SK-N-SH treated with all-trans-retinoic acid at 6 μM for 48 hours (cell line): ENCODE data around the gene TRIM44.
A peak's percentile ranks its signal among the peaks of the same experiment; 100 is the strongest.

ENCODE experiments used
- ATAC-seq: fragments of 200-7000 bp; cut with Tn5 transposase; 3 replicates; pipeline ENCODE4 v1.9.1; 2020; ENCODE audit warnings: mild to moderate bottlenecking, moderate library complexity
- ARNTL ChIP-seq: fragments of 450-650 bp; formaldehyde crosslinking; IDR thresholded peaks from 2 replicates; pipeline ENCODE4 v1.5.0; 2020; ENCODE audit warnings: low read depth, mild to moderate bottlenecking, moderate library complexity, borderline replicate concordance
- BACH2 ChIP-seq: fragments of 250-450 bp; sonication (Bioruptor Pico); IDR thresholded peaks from 2 replicates; pipeline ENCODE4 v1.9.0; 2021; ENCODE audit warnings: mild to moderate bottlenecking, borderline replicate concordance
- CSDC2 ChIP-seq: fragments of 250-450 bp; sonication (Bioruptor Pico); IDR thresholded peaks from 2 replicates; pipeline ENCODE4 v1.5.0; 2020; ENCODE audit warnings: mild to moderate bottlenecking, moderate library complexity
- ESRRG ChIP-seq: fragments of 250-450 bp; sonication (Bioruptor Pico); IDR thresholded peaks from 2 replicates; pipeline ENCODE4 v1.6.1; 2021; ENCODE audit warnings: mild to moderate bottlenecking
- GLIS3 ChIP-seq: fragments of 250-450 bp; sonication (Bioruptor Pico); IDR thresholded peaks from 2 replicates; pipeline ENCODE4 v1.5.0; 2020; ENCODE audit warnings: mild to moderate bottlenecking, moderate library complexity
- ISL1 ChIP-seq: fragments of 250-450 bp; sonication (Bioruptor Pico); IDR thresholded peaks from 2 replicates; pipeline ENCODE4 v2.1.2; 2022; ENCODE audit warnings: mild to moderate bottlenecking, moderate library complexity
- OSR1 ChIP-seq: fragments of 250-450 bp; sonication (Bioruptor Pico); IDR thresholded peaks from 2 replicates; pipeline ENCODE4 v1.8.0; 2022; ENCODE audit warnings: moderate library complexity, mild to moderate bottlenecking, inconsistent platforms
- PPARA ChIP-seq: fragments of 250-450 bp; sonication (Bioruptor Pico); IDR thresholded peaks from 2 replicates; pipeline ENCODE4 v1.5.0; 2020; ENCODE audit warnings: mild to moderate bottlenecking, borderline replicate concordance
- RARB ChIP-seq: fragments of 250-450 bp; sonication (Bioruptor Pico); IDR thresholded peaks from 2 replicates; pipeline ENCODE4 v1.8.0; 2021; ENCODE audit warnings: mild to moderate bottlenecking, moderate library complexity
- SNAI2 ChIP-seq: fragments of 250-450 bp; sonication (Bioruptor Pico); IDR thresholded peaks from 2 replicates; pipeline ENCODE4 v1.5.0; 2020; ENCODE audit warnings: mild to moderate bottlenecking, moderate library complexity
- TCF4 ChIP-seq: fragments of 250-450 bp; sonication (Bioruptor Pico); IDR thresholded peaks from 2 replicates; pipeline ENCODE4 v1.8.0; 2021; ENCODE audit warnings: mild to moderate bottlenecking, moderate library complexity, borderline replicate concordance
- TOX ChIP-seq: fragments of 250-450 bp; sonication (Bioruptor Pico); IDR thresholded peaks from 2 replicates; pipeline ENCODE4 v1.8.0; 2021; ENCODE audit warnings: mild to moderate bottlenecking, moderate library complexity, borderline replicate concordance
- ZC3H10 ChIP-seq: fragments of 250-450 bp; sonication (Bioruptor Pico); IDR thresholded peaks from 2 replicates; pipeline ENCODE4 v1.5.1; 2021; ENCODE audit warnings: mild to moderate bottlenecking, moderate library complexity
- ZFP3 ChIP-seq: fragments of 250-450 bp; sonication (Bioruptor Pico); IDR thresholded peaks from 2 replicates; pipeline ENCODE4 v1.5.0; 2020; ENCODE audit warnings: mild to moderate bottlenecking, moderate library complexity
- ZFP30 ChIP-seq: fragments of 450-650 bp; formaldehyde crosslinking; IDR thresholded peaks from 2 replicates; pipeline ENCODE4 v1.5.0; 2022; ENCODE audit warnings: mild to moderate bottlenecking, moderate library complexity
- ZNF565 ChIP-seq: fragments of 450-650 bp; formaldehyde crosslinking; conservative IDR thresholded peaks from 2 replicates; pipeline ENCODE4 v1.5.0; 2020; ENCODE audit warnings: low read depth, mild to moderate bottlenecking, moderate library complexity
- ZNF70 ChIP-seq: fragments of 450-650 bp; formaldehyde crosslinking; IDR thresholded peaks from 2 replicates; pipeline ENCODE4 v1.5.0; 2020; ENCODE audit warnings: mild to moderate bottlenecking, moderate library complexity
- ZNF8 ChIP-seq: fragments of 450-650 bp; formaldehyde crosslinking; IDR thresholded peaks from 2 replicates; pipeline ENCODE4 v1.5.0; 2020; ENCODE audit warnings: mild to moderate bottlenecking, moderate library complexity
- TF ChIP-seq, protein P1 (sequence below): fragments of 250-450 bp; sonication (Bioruptor Pico); IDR thresholded peaks from 2 replicates; pipeline ENCODE4 v1.5.1; 2020; ENCODE audit warnings: low read depth, mild to moderate bottlenecking, moderate library complexity
- TF ChIP-seq, protein P2 (sequence below): fragments of 250-450 bp; sonication (Bioruptor Pico); IDR thresholded peaks from 2 replicates; pipeline ENCODE4 v1.8.0; 2021; ENCODE audit warnings: low read depth, mild to moderate bottlenecking, moderate library complexity, borderline replicate concordance
- TF ChIP-seq, protein P3 (sequence below): fragments of 250-450 bp; sonication (Bioruptor Pico); IDR thresholded peaks from 2 replicates; pipeline ENCODE4 v1.5.0; 2020; ENCODE audit warnings: mild to moderate bottlenecking, moderate library complexity
- TF ChIP-seq, protein P4 (sequence below): fragments of 250-450 bp; sonication (Bioruptor Pico); IDR thresholded peaks from 2 replicates; pipeline ENCODE4 v1.8.0; 2020; ENCODE audit warnings: mild to moderate bottlenecking, moderate library complexity, borderline replicate concordance
- TF ChIP-seq, protein P5 (sequence below): fragments of 250-450 bp; sonication (Bioruptor Pico); IDR thresholded peaks from 2 replicates; pipeline ENCODE4 v1.5.1; 2021; ENCODE audit warnings: mild to moderate bottlenecking, moderate library complexity

Gene TRIM44

DNA sequence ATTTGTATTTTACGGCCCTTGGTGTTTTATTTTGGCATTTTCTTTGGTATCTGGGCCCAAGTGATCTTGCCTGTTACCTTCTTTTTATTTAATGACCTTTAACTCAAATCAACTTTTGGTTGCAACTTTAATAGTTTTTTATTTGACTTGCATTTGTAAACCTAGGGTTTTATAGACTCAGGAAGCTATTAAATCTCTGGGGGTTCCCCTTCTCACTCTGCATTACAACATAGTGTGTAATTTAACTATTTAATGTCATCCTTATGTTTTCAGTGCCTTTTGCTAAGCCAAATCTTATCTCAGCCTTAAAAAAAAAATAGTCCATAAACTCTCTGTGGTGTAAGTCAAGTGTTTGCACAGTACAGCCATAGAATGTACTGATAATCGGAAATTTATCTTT, 41.0 kb upstream of the TRIM44 start:
- no peak for ATAC-seq

DNA sequence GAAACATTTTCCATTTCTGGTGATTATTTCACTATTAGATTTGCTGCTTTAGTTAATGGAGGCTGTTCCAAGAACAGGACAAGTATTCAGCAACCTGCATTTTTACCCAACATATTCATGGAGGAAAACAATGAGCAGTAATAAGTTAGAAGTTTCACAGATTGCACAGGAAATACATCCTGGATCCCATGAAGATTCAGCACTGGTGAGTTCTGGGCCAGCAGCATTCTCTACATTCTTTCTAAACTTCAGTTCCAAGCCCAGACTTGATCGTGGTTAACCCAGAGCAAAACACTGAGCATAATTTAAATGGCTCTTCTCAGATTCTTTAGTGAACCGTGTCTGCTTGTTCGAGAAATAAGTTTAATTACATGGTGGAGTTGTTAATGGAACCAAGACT, 40.5 kb upstream of the TRIM44 start:
- TF ChIP-seq, protein P1, sequence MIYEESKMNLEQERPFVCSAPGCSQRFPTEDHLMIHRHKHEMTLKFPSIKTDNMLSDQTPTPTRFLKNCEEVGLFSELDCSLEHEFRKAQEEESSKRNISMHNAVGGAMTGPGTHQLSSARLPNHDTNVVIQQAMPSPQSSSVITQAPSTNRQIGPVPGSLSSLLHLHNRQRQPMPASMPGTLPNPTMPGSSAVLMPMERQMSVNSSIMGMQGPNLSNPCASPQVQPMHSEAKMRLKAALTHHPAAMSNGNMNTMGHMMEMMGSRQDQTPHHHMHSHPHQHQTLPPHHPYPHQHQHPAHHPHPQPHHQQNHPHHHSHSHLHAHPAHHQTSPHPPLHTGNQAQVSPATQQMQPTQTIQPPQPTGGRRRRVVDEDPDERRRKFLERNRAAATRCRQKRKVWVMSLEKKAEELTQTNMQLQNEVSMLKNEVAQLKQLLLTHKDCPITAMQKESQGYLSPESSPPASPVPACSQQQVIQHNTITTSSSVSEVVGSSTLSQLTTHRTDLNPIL (CRISPR knock-in tag) = no peak
- TF ChIP-seq GLIS3 (CRISPR knock-in tag) (no peak), TOX (CRISPR knock-in tag) (no peak), OSR1 (CRISPR knock-in tag) (no peak), PPARA (CRISPR knock-in tag) (no peak), ISL1 (CRISPR knock-in tag) (no peak)
- ATAC-seq = peak; percentile 38

More for the DNA sequence above, 41.0 kb upstream of the TRIM44 start:
- no peak for TF ChIP-seq ESRRG (CRISPR knock-in tag)
- TF ChIP-seq ZNF8 (CRISPR knock-in tag) = no peak
- TF ChIP-seq, protein P2, sequence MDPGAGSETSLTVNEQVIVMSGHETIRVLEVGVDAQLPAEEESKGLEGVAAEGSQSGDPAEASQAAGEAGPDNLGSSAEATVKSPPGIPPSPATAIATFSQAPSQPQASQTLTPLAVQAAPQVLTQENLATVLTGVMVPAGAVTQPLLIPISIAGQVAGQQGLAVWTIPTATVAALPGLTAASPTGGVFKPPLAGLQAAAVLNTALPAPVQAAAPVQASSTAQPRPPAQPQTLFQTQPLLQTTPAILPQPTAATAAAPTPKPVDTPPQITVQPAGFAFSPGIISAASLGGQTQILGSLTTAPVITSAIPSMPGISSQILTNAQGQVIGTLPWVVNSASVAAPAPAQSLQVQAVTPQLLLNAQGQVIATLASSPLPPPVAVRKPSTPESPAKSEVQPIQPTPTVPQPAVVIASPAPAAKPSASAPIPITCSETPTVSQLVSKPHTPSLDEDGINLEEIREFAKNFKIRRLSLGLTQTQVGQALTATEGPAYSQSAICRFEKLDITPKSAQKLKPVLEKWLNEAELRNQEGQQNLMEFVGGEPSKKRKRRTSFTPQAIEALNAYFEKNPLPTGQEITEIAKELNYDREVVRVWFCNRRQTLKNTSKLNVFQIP = no peak
- no peak for TF ChIP-seq ZFP30 (CRISPR knock-in tag)
- no peak for TF ChIP-seq ZNF70 (CRISPR knock-in tag)
- no peak for TF ChIP-seq ZC3H10 (CRISPR knock-in tag)
- TF ChIP-seq, protein P3, sequence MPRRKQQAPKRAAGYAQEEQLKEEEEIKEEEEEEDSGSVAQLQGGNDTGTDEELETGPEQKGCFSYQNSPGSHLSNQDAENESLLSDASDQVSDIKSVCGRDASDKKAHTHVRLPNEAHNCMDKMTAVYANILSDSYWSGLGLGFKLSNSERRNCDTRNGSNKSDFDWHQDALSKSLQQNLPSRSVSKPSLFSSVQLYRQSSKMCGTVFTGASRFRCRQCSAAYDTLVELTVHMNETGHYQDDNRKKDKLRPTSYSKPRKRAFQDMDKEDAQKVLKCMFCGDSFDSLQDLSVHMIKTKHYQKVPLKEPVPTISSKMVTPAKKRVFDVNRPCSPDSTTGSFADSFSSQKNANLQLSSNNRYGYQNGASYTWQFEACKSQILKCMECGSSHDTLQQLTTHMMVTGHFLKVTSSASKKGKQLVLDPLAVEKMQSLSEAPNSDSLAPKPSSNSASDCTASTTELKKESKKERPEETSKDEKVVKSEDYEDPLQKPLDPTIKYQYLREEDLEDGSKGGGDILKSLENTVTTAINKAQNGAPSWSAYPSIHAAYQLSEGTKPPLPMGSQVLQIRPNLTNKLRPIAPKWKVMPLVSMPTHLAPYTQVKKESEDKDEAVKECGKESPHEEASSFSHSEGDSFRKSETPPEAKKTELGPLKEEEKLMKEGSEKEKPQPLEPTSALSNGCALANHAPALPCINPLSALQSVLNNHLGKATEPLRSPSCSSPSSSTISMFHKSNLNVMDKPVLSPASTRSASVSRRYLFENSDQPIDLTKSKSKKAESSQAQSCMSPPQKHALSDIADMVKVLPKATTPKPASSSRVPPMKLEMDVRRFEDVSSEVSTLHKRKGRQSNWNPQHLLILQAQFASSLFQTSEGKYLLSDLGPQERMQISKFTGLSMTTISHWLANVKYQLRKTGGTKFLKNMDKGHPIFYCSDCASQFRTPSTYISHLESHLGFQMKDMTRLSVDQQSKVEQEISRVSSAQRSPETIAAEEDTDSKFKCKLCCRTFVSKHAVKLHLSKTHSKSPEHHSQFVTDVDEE (CRISPR knock-in tag) = no peak
- TF ChIP-seq BACH2 (CRISPR knock-in tag) = no peak
- no peak for TF ChIP-seq ZFP3
- TF ChIP-seq, protein P4, sequence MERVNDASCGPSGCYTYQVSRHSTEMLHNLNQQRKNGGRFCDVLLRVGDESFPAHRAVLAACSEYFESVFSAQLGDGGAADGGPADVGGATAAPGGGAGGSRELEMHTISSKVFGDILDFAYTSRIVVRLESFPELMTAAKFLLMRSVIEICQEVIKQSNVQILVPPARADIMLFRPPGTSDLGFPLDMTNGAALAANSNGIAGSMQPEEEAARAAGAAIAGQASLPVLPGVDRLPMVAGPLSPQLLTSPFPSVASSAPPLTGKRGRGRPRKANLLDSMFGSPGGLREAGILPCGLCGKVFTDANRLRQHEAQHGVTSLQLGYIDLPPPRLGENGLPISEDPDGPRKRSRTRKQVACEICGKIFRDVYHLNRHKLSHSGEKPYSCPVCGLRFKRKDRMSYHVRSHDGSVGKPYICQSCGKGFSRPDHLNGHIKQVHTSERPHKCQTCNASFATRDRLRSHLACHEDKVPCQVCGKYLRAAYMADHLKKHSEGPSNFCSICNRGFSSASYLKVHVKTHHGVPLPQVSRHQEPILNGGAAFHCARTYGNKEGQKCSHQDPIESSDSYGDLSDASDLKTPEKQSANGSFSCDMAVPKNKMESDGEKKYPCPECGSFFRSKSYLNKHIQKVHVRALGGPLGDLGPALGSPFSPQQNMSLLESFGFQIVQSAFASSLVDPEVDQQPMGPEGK (CRISPR knock-in tag) = no peak
- TF ChIP-seq ZNF565 (CRISPR knock-in tag) = no peak
- no peak for TF ChIP-seq SNAI2 (CRISPR knock-in tag)
- TF ChIP-seq GLIS3 (CRISPR knock-in tag) = no peak
- no peak for TF ChIP-seq TCF4 (CRISPR knock-in tag)
- TF ChIP-seq CSDC2 (CRISPR knock-in tag) = no peak
- no peak for TF ChIP-seq PPARA (CRISPR knock-in tag)
- no peak for TF ChIP-seq RARB
- TF ChIP-seq OSR1 (CRISPR knock-in tag) = no peak
- TF ChIP-seq, protein P5, sequence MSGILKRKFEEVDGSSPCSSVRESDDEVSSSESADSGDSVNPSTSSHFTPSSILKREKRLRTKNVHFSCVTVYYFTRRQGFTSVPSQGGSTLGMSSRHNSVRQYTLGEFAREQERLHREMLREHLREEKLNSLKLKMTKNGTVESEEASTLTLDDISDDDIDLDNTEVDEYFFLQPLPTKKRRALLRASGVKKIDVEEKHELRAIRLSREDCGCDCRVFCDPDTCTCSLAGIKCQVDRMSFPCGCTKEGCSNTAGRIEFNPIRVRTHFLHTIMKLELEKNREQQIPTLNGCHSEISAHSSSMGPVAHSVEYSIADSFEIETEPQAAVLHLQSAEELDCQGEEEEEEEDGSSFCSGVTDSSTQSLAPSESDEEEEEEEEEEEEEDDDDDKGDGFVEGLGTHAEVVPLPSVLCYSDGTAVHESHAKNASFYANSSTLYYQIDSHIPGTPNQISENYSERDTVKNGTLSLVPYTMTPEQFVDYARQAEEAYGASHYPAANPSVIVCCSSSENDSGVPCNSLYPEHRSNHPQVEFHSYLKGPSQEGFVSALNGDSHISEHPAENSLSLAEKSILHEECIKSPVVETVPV = no peak
- TF ChIP-seq, all 23 proteins: peak for 0

DNA sequence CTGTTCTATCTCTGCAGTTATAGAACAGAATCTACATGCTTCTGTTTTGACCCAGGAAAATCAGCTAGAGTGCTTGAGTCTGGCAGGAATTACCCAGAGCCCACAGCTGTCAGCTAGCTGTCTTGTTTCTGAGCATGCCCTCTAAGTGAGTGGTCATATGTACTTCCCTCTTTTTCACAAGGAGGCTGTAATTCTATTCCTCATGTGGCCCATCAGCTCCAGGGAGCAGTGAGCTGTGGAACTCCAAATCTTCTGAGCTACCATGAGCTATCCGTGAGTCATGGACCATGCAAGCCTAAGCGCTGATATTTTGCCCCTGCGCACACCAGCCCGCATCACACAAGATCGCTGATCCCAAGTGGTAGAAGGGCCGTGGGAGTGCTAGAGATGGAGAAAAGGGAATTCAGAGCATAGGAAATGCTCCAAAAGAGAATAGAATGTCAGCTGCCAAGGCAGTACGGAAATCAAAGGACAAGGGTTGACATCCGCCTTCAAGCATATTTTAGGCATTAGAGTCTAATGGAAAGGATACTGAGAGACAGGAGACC, 38.9 kb upstream of the TRIM44 start:
- TF ChIP-seq GLIS3 (CRISPR knock-in tag) (no peak), BACH2 (CRISPR knock-in tag) (no peak), ESRRG (CRISPR knock-in tag) (no peak), ISL1 (CRISPR knock-in tag) (no peak), ARNTL (no peak)
- ATAC-seq = peak; percentile 65
